SH-SY5Y (cell line): ENCODE results near the gene GFRA3.

Experiments used
- GATA2 ChIP-seq: IDR thresholded peaks from 2 replicates; pipeline ENCODE4 v1.6.1; 2011; ENCODE audit warnings: mild to moderate bottlenecking, low read depth, low read length
- GATA3 ChIP-seq: IDR thresholded peaks from 2 replicates; pipeline ENCODE4 v1.6.1; 2011; ENCODE audit warnings: low read depth, mild to moderate bottlenecking, low read length, moderate library complexity

- TF ChIP-seq GATA2 (no peak), GATA3 (no peak)
These were observed 41.9 kb upstream of the GFRA3 start for GRCh38 chr5:138316355-138316754.
